ENCODE results near the gene MMAB. TPM values are rescaled to one million over a fixed set of nuclear protein-coding genes. Genes with fewer than 3 reads are reported as not detected.

MMAB gene
- total RNA-seq, 1 donor from 2014 or later = 27.7 TPM

GRCh38 chr12:109541413-109541726, 31.9 kb downstream of the MMAB start:
- Histone ChIP-seq H3K27me3 (no peaks in the 10 kb centered on the region), H3K4me3 (no peak overlapping the region), H3K9me3 (no peaks in the 10 kb centered on the region), H3K36me3 (no peaks in the 10 kb centered on the region), H3K27ac (no peak overlapping the region), H3K4me1 (peaks cover 3% of the 10 kb centered on the region)
- intact Hi-C loops (cut with DNase I) = no loop called here
- DNase-seq (ENCODE audit: extremely low spot score in 2 of 2) = no peak
- TF ChIP-seq POLR2AphosphoS5 (IDR thresholded peaks at IDR 0.05; ENCODE audit: insufficient read depth in 1 of 2, low read depth in 1 of 2) = no peak
- TF ChIP-seq CTCF (IDR thresholded peaks at IDR 0.05) = no peak
- no peak for TF ChIP-seq POLR2A (IDR thresholded peaks at IDR 0.05)

- DNase-seq (ENCODE audit: extremely low spot score in 2 of 2) = no peak
- Histone ChIP-seq H3K36me3 (peaks cover 0 to 5% of the 10 kb centered on the region in 2 donors), H3K27me3 (no peaks in the 10 kb centered on the region), H3K4me1 (peaks cover 3% of the 10 kb centered on the region), H3K27ac (no peak overlapping the region), H3K9me3 (no peaks in the 10 kb centered on the region), H3K4me3 (no peak overlapping the region)
- no peak for TF ChIP-seq POLR2AphosphoS5 (IDR thresholded peaks at IDR 0.05; ENCODE audit: insufficient read depth in 1 of 2, low read depth in 1 of 2)
- no peak for TF ChIP-seq CTCF (IDR thresholded peaks at IDR 0.05)
- TF ChIP-seq POLR2A (IDR thresholded peaks at IDR 0.05) = no peak
- intact Hi-C loops (cut with DNase I) = no loop called here
Measured at GRCh38 chr12:109540526-109541412, 32.5 kb downstream of the MMAB start.

- Histone ChIP-seq H3K9me3 (no peaks in the 10 kb centered on the region), H3K36me3 (peaks cover 0 to 14% of the 10 kb centered on the region in 2 donors), H3K27ac (no peak overlapping the region), H3K4me3 (no peak overlapping the region), H3K4me1 (no peaks in the 10 kb centered on the region), H3K27me3 (no peaks in the 10 kb centered on the region)
- intact Hi-C loops (cut with DNase I) = no loop called here
- DNase-seq (ENCODE audit: extremely low spot score in 2 of 2) = no peak
- no peak for TF ChIP-seq CTCF (IDR thresholded peaks at IDR 0.05)
- no peak for TF ChIP-seq POLR2AphosphoS5 (IDR thresholded peaks at IDR 0.05; ENCODE audit: insufficient read depth in 1 of 2, low read depth in 1 of 2)
- TF ChIP-seq POLR2A (IDR thresholded peaks at IDR 0.05) = no peak
Measured at GRCh38 chr12:109539508-109539907, 33.8 kb downstream of the MMAB start.

GRCh38 chr12:109538191-109538863, 35.0 kb downstream of the MMAB start:
- Histone ChIP-seq H3K4me3 (no peak overlapping the region), H3K4me1 (no peaks in the 10 kb centered on the region), H3K27me3 (no peaks in the 10 kb centered on the region), H3K36me3 (peaks cover 0 to 17% of the 10 kb centered on the region in 2 donors), H3K9me3 (no peaks in the 10 kb centered on the region), H3K27ac (no peak overlapping the region)
- TF ChIP-seq CTCF (IDR thresholded peaks at IDR 0.05) = no peak
- no peak for TF ChIP-seq POLR2AphosphoS5 (IDR thresholded peaks at IDR 0.05; ENCODE audit: insufficient read depth in 1 of 2, low read depth in 1 of 2)
- no peak for TF ChIP-seq POLR2A (IDR thresholded peaks at IDR 0.05)
- no peak for DNase-seq (ENCODE audit: extremely low spot score in 2 of 2)
- intact Hi-C loops (cut with DNase I) = no loop called here

GRCh38 chr12:109537136-109537535, 36.2 kb downstream of the MMAB start:
- H3K27me3 ChIP-seq = no peaks in the 10 kb centered on the region
- no peak for DNase-seq (ENCODE audit: extremely low spot score in 2 of 2)
- H3K9me3 ChIP-seq = no peaks in the 10 kb centered on the region
- TF ChIP-seq POLR2A (IDR thresholded peaks at IDR 0.05) = no peak
- TF ChIP-seq CTCF (IDR thresholded peaks at IDR 0.05) = no peak
- TF ChIP-seq POLR2AphosphoS5 (IDR thresholded peaks at IDR 0.05; ENCODE audit: insufficient read depth in 1 of 2, low read depth in 1 of 2) = no peak
- no peak overlapping the region for H3K4me3 ChIP-seq
- H3K36me3 ChIP-seq = peaks cover 0 to 24% of the 10 kb centered on the region in 2 donors
- no peaks in the 10 kb centered on the region for H3K4me1 ChIP-seq
- intact Hi-C loops (cut with DNase I) = no loop called here
- no peak overlapping the region for H3K27ac ChIP-seq

Measured in vagina (tissue), 2 donors.